ENCODE measurements around the gene RFTN1. TPM values are rescaled to one million over a fixed set of nuclear protein-coding genes. Genes with fewer than 3 reads are reported as not detected.

Gene RFTN1
- total RNA-seq, 3 donors from 2014 or later (not counting 1 experiment from before 2014, with no cell fraction given) = 112 to 135 (median 115) TPM

DNA sequence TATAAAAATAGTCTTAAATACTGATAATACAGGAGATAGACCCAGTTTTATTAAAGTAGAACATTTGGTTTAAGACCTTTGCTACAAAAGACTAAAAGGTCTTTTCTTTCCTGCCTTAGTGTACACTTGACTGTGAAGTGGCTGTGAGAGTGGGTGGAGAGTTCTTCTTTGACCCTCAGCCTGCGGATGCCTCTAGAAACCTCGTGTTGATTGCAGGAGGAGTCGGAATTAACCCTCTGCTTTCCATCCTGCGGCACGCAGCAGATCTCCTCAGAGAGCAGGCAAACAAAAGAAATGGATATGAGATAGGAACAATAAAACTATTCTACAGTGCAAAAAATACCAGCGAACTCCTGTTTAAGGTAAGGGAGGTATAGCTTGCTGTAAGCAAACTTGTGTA, 212.0 kb downstream of the RFTN1 start:
- Histone ChIP-seq H3K36me3 (ENCODE audit: control insufficient read depth, insufficient read depth, low read length) (peaks cover 57% of the 10 kb centered on the region), H3K4me3 (ENCODE audit: low read length) (peak overlapping the region; percentile 7), H3K9me3 (ENCODE audit: control insufficient read depth, insufficient read depth, low read length) (no peaks in the 10 kb centered on the region), H3K4me1 (ENCODE audit: control insufficient read depth, insufficient read depth, low read length) (peaks cover 50% of the 10 kb centered on the region), H3K27ac (ENCODE audit: low read length) (peak overlapping the region; percentile 83), H3K27me3 (ENCODE audit: control insufficient read depth, insufficient read depth, low read length) (no peaks in the 10 kb centered on the region)
- TF ChIP-seq, protein P1, sequence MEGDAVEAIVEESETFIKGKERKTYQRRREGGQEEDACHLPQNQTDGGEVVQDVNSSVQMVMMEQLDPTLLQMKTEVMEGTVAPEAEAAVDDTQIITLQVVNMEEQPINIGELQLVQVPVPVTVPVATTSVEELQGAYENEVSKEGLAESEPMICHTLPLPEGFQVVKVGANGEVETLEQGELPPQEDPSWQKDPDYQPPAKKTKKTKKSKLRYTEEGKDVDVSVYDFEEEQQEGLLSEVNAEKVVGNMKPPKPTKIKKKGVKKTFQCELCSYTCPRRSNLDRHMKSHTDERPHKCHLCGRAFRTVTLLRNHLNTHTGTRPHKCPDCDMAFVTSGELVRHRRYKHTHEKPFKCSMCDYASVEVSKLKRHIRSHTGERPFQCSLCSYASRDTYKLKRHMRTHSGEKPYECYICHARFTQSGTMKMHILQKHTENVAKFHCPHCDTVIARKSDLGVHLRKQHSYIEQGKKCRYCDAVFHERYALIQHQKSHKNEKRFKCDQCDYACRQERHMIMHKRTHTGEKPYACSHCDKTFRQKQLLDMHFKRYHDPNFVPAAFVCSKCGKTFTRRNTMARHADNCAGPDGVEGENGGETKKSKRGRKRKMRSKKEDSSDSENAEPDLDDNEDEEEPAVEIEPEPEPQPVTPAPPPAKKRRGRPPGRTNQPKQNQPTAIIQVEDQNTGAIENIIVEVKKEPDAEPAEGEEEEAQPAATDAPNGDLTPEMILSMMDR (IDR thresholded peaks at IDR 0.05) = no peak
- ATAC-seq (peak; percentile 35 to 55 (median 53)), DNase-seq (peak in 1 of 2 donors; percentile 52)
- peak overlapping the region; percentile 96 for H3K4me3 Mint-ChIP-seq
- H3K9me3 Mint-ChIP-seq = no peaks in the 10 kb centered on the region
- H3K36me3 Mint-ChIP-seq = peaks cover 16% of the 10 kb centered on the region
- WGBS (ENCODE audit: insufficient coverage) = 36% methylated on average over 5 of the region's 6 CpGs
- intact Hi-C loops (cut with micrococcal nuclease) = loop anchor here (2.0 to 10.0 kb wide), 6 partner anchors 13 to 853 kb away; no protein-coding TSS in a partner anchor
- no peaks in the 10 kb centered on the region for H3K27me3 Mint-ChIP-seq (ENCODE audit: low read depth in 2 of 2)
- peak overlapping the region; percentile 95 to 98 for H3K27ac Mint-ChIP-seq
- peaks cover 71 to 86% of the 10 kb centered on the region in 2 donors for H3K4me1 Mint-ChIP-seq

DNA sequence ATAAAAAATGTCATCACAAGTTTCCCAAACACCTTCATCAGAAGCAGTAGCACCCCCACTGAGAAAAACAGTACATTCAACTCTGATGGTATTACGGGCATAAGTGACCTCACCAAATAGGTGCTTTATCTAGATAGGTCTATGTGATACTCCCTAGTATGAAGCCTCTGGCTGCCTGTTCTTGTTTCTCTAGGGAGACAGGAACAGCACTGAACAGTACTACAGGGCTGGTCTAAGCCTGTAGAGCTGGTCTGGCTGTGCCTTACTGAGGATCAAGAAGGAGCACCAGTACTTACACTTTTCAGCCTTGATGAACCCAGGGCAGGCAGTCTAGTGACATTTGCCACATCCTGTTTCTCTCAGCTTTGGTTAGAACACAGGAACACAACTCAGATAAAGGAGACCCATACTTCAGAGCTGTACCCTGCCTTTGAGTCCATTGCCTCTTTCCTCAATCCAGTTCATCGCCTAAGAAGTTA, 212.6 kb downstream of the RFTN1 start:
- H3K27ac ChIP-seq (ENCODE audit: low read length) = peak overlapping the region; percentile 83
- H3K27me3 ChIP-seq (ENCODE audit: control insufficient read depth, insufficient read depth, low read length) = no peaks in the 10 kb centered on the region
- intact Hi-C loops (cut with micrococcal nuclease) = loop anchor here (2.0 to 10.0 kb wide), 6 partner anchors 14 to 854 kb away; no protein-coding TSS in a partner anchor
- 16% methylated on average over 2 of the region's 2 CpGs for WGBS (ENCODE audit: insufficient coverage)
- no peaks in the 10 kb centered on the region for H3K9me3 Mint-ChIP-seq
- peak overlapping the region; percentile 1 for H3K4me3 ChIP-seq (ENCODE audit: low read length)
- peaks cover 50% of the 10 kb centered on the region for H3K4me1 ChIP-seq (ENCODE audit: control insufficient read depth, insufficient read depth, low read length)
- H3K36me3 ChIP-seq (ENCODE audit: control insufficient read depth, insufficient read depth, low read length) = peaks cover 54% of the 10 kb centered on the region
- H3K4me3 Mint-ChIP-seq = peak overlapping the region; percentile 96
- H3K27ac Mint-ChIP-seq = peak overlapping the region; percentile 95 to 98
- peak; percentile 73 to 90 (median 88) for ATAC-seq
- DNase-seq = peak in 1 of 2 donors; percentile 86
- peaks cover 68 to 86% of the 10 kb centered on the region in 2 donors for H3K4me1 Mint-ChIP-seq
- H3K9me3 ChIP-seq (ENCODE audit: control insufficient read depth, insufficient read depth, low read length) = no peaks in the 10 kb centered on the region
- TF ChIP-seq, protein P1 (IDR thresholded peaks at IDR 0.05) = no peak
- H3K27me3 Mint-ChIP-seq (ENCODE audit: low read depth in 2 of 2) = no peaks in the 10 kb centered on the region
- peaks cover 22% of the 10 kb centered on the region for H3K36me3 Mint-ChIP-seq

DNA sequence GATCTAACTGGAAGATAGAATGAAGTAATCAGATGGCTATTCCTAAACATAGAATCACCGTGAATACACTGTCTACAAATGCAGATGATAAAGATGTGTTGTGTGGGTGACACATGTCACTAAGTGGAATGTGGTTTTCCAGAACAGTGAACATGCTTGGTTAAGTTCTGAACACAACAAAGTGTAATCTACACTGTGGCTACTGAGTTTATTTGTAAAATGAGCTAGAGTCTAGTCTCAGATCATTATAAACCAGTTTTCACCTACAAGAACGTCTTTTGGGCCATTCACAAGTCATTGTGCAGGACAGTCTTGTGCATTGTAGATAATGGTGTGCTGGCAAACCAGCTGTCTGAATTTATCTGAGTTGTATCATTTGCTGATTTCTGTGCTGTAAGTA, 213.2 kb downstream of the RFTN1 start:
- Histone ChIP-seq H3K27me3 (ENCODE audit: control insufficient read depth, insufficient read depth, low read length) (no peaks in the 10 kb centered on the region), H3K4me1 (ENCODE audit: control insufficient read depth, insufficient read depth, low read length) (peaks cover 46% of the 10 kb centered on the region), H3K27ac (ENCODE audit: low read length) (peak overlapping the region; percentile 83), H3K36me3 (ENCODE audit: control insufficient read depth, insufficient read depth, low read length) (peaks cover 48% of the 10 kb centered on the region), H3K9me3 (ENCODE audit: control insufficient read depth, insufficient read depth, low read length) (no peaks in the 10 kb centered on the region), H3K4me3 (ENCODE audit: low read length) (no peak overlapping the region)
- TF ChIP-seq, protein P1 (IDR thresholded peaks at IDR 0.05) = no peak
- WGBS (ENCODE audit: insufficient coverage) = 0% methylated on average over 1 of the region's 2 CpGs
- peak; percentile 45 to 52 (median 51) for ATAC-seq
- Mint-ChIP-seq H3K27me3 (ENCODE audit: low read depth in 2 of 2) (no peaks in the 10 kb centered on the region), H3K4me3 (peak overlapping the region; percentile 96), H3K9me3 (no peaks in the 10 kb centered on the region), H3K36me3 (peaks cover 28% of the 10 kb centered on the region), H3K27ac (peak overlapping the region; percentile 95 to 98), H3K4me1 (peaks cover 70 to 86% of the 10 kb centered on the region in 2 donors)
- intact Hi-C loops (cut with micrococcal nuclease) = loop anchor here (2.0 to 10.0 kb wide), 6 partner anchors 14 to 854 kb away; no protein-coding TSS in a partner anchor
- DNase-seq = peak in 1 of 2 donors; percentile 60
